ENCODE measurements around the gene CUL1.

CUL1 gene

GRCh38 chr7:148811892-148812291 lies 113.2 kb downstream of the CUL1 start:
- no peak for DNase-seq

- DNase-seq, result no peak
Measured at GRCh38 chr7:148813890-148814289, 115.2 kb downstream of the CUL1 start.

- no peak for DNase-seq
Measured at GRCh38 chr7:148814922-148815559, 116.3 kb downstream of the CUL1 start.

- peak; percentile 59 for DNase-seq
Measured at GRCh38 chr7:148815612-148816011, 116.9 kb downstream of the CUL1 start.

GRCh38 chr7:148819697-148820360 lies 121.1 kb downstream of the CUL1 start:
- no peak for DNase-seq

- no peak for DNase-seq
Measured at GRCh38 chr7:148821422-148821821, 122.7 kb downstream of the CUL1 start.

- no peak for DNase-seq
Measured at GRCh38 chr7:148824864-148825263, 126.2 kb downstream of the CUL1 start.

- no peak for DNase-seq
Measured at GRCh38 chr7:148825338-148825737, 126.6 kb downstream of the CUL1 start.

GRCh38 chr7:148828965-148829364 lies 130.3 kb downstream of the CUL1 start:
- DNase-seq, result no peak

- DNase-seq, result no peak
Measured at GRCh38 chr7:148830897-148831692, 132.4 kb downstream of the CUL1 start.

- no peak for DNase-seq
Measured at GRCh38 chr7:148831782-148832181, 133.1 kb downstream of the CUL1 start.

- DNase-seq, result no peak
Measured at GRCh38 chr7:148834605-148835004, 135.9 kb downstream of the CUL1 start.

- DNase-seq, result no peak
Measured at GRCh38 chr7:148835854-148836253, 137.2 kb downstream of the CUL1 start.

- no peak for DNase-seq
Measured at GRCh38 chr7:148838905-148839304, 140.2 kb downstream of the CUL1 start.

- no peak for DNase-seq
Measured at GRCh38 chr7:148847815-148848734, 149.4 kb downstream of the CUL1 start.

- DNase-seq, result no peak
Measured at GRCh38 chr7:148849393-148850098, 150.8 kb downstream of the CUL1 start.

GRCh38 chr7:148850564-148850963 lies 151.9 kb downstream of the CUL1 start:
- DNase-seq, result no peak
